ENCODE results near the gene MOV10.

Gene MOV10

GRCh38 chr1:112685913-112686312, 11.5 kb downstream of the MOV10 start:
- Histone ChIP-seq H3K36me3 (ENCODE audit: insufficient read depth, low read length) (peaks cover 15% of the 10 kb centered on the region), H3K9me3 (ENCODE audit: low read length) (no peaks in the 10 kb centered on the region), H3K27me3 (ENCODE audit: insufficient read depth, low read length) (no peaks in the 10 kb centered on the region), H3K4me1 (ENCODE audit: insufficient read depth, low read length) (no peaks in the 10 kb centered on the region), H3K4me3 (ENCODE audit: low read length) (no peak overlapping the region), H2AFZ (ENCODE audit: low read depth, low read length) (no peak overlapping the region)

DNA sequence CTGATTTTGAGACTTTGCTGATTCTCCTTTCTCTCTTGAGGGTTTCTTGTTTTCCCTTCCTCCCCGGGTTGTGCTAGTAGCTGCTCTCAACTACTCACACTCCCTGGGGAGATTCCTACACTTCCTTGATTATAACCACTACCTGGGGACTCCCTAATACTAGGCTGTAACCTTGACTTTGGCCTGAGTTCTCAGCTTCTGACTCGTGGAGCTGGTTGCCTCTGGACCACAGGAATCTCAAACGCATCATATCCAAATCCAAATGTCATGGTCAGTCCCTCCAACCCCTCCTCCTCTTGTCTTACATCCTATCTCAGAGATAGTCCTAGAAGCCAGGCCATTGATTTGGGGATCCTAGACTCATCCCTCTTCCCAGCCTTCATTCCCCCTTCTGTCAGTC, 12.0 kb downstream of the MOV10 start:
- Histone ChIP-seq H2AFZ (ENCODE audit: low read depth, low read length) (no peak overlapping the region), H3K36me3 (ENCODE audit: insufficient read depth, low read length) (peaks cover 19% of the 10 kb centered on the region), H3K27me3 (ENCODE audit: insufficient read depth, low read length) (no peaks in the 10 kb centered on the region), H3K4me1 (ENCODE audit: insufficient read depth, low read length) (no peaks in the 10 kb centered on the region), H3K4me3 (ENCODE audit: low read length) (no peak overlapping the region), H3K9me3 (ENCODE audit: low read length) (no peaks in the 10 kb centered on the region)

- Histone ChIP-seq H3K4me3 (ENCODE audit: low read length) (no peak overlapping the region), H3K9me3 (ENCODE audit: low read length) (no peaks in the 10 kb centered on the region), H3K4me1 (ENCODE audit: insufficient read depth, low read length) (no peaks in the 10 kb centered on the region), H3K27me3 (ENCODE audit: insufficient read depth, low read length) (no peaks in the 10 kb centered on the region), H2AFZ (ENCODE audit: low read depth, low read length) (no peak overlapping the region), H3K36me3 (ENCODE audit: insufficient read depth, low read length) (peaks cover 23% of the 10 kb centered on the region)
These were observed 12.4 kb downstream of the MOV10 start for GRCh38 chr1:112686835-112687234.

DNA sequence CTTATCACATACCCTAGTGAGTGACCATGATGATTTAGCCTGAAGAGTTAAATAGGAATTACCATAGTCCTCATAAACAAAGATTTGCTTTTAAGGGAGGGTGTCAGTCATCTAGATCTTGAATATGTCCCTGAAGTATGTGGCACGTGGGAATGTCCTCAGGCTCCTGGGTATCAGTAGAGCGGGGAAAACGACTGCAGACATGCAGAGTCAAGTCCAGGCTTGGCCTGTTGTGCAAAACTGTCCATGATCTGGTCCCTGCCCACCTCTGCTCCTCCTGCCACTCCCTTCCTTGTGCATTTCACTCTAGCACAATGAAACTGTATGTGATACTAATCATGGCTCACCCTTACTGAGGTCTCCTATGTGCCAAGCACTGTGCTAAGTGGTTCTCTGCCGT, 12.9 kb downstream of the MOV10 start:
- Histone ChIP-seq H3K36me3 (ENCODE audit: insufficient read depth, low read length) (peaks cover 28% of the 10 kb centered on the region), H3K27me3 (ENCODE audit: insufficient read depth, low read length) (no peaks in the 10 kb centered on the region), H3K4me3 (ENCODE audit: low read length) (no peak overlapping the region), H3K4me1 (ENCODE audit: insufficient read depth, low read length) (no peaks in the 10 kb centered on the region), H3K9me3 (ENCODE audit: low read length) (no peaks in the 10 kb centered on the region), H2AFZ (ENCODE audit: low read depth, low read length) (no peak overlapping the region)

DNA sequence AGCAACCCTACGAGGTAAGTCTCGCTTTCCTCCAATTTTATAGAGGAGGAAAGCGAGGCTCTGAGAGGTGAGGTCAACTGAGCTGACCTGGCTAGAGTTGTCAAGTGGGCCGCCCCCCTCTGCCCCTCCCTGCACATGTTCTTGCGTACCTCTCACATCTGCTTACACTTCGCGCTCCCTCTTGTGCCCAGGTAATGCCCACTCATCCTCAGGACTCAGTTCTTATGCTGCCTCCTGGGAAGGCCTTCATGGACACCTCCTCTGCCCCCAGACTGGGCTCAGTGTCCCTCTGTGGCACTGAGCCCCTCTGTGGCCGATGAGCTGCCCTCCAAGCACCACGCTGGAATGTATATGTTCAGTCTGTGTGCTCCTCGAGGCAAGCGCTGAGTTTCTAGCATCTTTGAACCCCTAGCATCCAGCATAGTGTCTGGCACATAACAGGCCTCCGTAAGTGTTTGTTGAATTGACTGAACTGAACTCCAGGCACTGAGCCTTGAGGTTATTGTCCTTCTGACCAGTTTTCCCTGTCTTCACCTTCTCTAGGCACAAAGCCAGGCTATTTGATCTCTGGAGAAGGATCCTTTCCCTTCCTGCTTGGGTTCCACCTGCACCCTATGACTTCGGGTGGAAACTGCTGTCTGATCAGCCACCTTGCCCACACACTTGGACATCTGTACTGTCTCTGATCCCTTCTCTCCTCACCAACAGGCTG, 13.5 kb downstream of the MOV10 start:
- Histone ChIP-seq H3K4me3 (ENCODE audit: low read length) (no peak overlapping the region), H2AFZ (ENCODE audit: low read depth, low read length) (no peak overlapping the region), H3K36me3 (ENCODE audit: insufficient read depth, low read length) (peaks cover 34% of the 10 kb centered on the region), H3K4me1 (ENCODE audit: insufficient read depth, low read length) (no peaks in the 10 kb centered on the region), H3K27me3 (ENCODE audit: insufficient read depth, low read length) (no peaks in the 10 kb centered on the region), H3K9me3 (ENCODE audit: low read length) (no peaks in the 10 kb centered on the region)

DNA sequence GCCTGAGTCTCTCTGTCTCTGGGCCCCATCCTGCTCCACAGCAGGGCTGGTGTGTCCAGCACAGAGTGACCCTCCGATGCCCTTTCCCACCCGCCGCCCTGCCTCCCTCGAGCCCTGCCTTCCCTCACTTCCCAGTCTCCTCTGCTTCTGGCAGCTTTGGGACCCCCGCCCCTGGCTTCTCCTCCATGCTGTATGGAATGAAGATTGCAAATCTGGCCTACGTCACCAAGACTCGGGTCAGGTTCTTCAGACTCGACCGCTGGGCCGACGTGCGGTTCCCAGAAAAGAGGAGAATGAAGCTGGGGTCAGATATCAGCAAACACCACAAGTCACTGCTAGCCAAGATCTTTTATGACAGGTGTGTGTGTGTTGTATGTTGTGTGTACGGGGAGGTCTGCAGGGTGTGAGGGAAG, 14.3 kb downstream of the MOV10 start:
- peaks cover 41% of the 10 kb centered on the region for H3K36me3 ChIP-seq (ENCODE audit: insufficient read depth, low read length)
- H3K4me1 ChIP-seq (ENCODE audit: insufficient read depth, low read length), result no peaks in the 10 kb centered on the region
- no peaks in the 10 kb centered on the region for H3K27me3 ChIP-seq (ENCODE audit: insufficient read depth, low read length)
- no peak overlapping the region for H2AFZ ChIP-seq (ENCODE audit: low read depth, low read length)
- no peak overlapping the region for H3K4me3 ChIP-seq (ENCODE audit: low read length)
- no peaks in the 10 kb centered on the region for H3K9me3 ChIP-seq (ENCODE audit: low read length)

DNA sequence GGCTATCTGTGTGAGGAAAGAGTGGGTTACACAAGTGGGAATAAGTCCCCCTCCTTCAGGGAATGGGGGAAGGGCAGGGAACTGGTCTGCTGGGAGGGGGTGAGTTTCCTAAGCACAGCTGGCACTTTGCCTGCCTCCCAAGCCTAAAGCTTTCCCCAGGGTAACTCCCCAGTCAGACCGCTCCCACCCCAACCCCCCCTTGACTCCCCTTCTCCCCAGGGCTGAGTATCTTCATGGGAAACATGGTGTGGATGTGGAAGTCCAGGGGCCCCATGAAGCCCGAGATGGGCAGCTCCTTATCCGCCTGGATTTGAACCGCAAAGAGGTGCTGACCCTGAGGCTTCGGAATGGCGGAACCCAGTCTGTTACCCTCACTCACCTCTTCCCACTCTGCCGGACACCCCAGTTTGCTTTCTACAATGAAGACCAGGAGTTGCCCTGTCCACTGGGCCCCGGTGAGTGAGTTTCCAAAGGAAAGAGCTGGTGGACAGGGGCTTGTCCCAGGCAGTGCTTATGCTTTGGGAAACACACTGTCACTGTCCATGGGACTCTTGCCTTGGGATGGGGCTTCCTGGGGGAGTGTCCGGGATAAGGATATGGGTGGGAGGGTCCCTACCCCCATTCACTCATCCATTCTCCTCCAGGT, 14.9 kb downstream of the MOV10 start:
- H2AFZ ChIP-seq (ENCODE audit: low read depth, low read length), result no peak overlapping the region
- peaks cover 46% of the 10 kb centered on the region for H3K36me3 ChIP-seq (ENCODE audit: insufficient read depth, low read length)
- no peaks in the 10 kb centered on the region for H3K9me3 ChIP-seq (ENCODE audit: low read length)

DNA sequence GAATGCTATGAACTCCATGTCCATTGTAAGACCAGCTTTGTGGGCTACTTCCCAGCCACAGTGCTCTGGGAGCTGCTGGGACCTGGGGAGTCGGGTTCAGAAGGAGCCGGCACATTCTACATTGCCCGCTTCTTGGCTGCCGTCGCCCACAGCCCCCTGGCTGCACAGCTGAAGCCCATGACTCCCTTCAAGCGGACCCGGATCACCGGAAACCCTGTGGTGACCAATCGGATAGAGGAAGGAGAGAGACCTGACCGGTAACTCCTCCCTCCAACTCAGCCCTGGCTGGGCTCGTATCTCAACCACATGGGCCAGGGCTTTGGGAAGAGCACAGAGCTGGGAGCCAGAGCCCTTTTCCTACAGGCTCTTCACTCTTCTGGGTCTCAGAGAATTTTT, 15.4 kb downstream of the MOV10 start:
- H3K36me3 ChIP-seq (ENCODE audit: insufficient read depth, low read length), result peaks cover 51% of the 10 kb centered on the region
- no peaks in the 10 kb centered on the region for H3K4me1 ChIP-seq (ENCODE audit: insufficient read depth, low read length)
- H3K4me3 ChIP-seq (ENCODE audit: low read length), result no peak overlapping the region
- no peak overlapping the region for H2AFZ ChIP-seq (ENCODE audit: low read depth, low read length)
- no peaks in the 10 kb centered on the region for H3K9me3 ChIP-seq (ENCODE audit: low read length)
- H3K27me3 ChIP-seq (ENCODE audit: insufficient read depth, low read length), result no peaks in the 10 kb centered on the region

More for the DNA sequence above, 14.9 kb downstream of the MOV10 start:
- Histone ChIP-seq H3K4me1 (ENCODE audit: insufficient read depth, low read length) (no peaks in the 10 kb centered on the region), H3K4me3 (ENCODE audit: low read length) (no peak overlapping the region), H3K27me3 (ENCODE audit: insufficient read depth, low read length) (no peaks in the 10 kb centered on the region)

GRCh38 chr1:112692681-112693080, 18.2 kb downstream of the MOV10 start:
- Histone ChIP-seq H3K4me3 (ENCODE audit: low read length) (no peak overlapping the region), H3K36me3 (ENCODE audit: insufficient read depth, low read length) (peaks cover 71% of the 10 kb centered on the region), H3K4me1 (ENCODE audit: insufficient read depth, low read length) (no peaks in the 10 kb centered on the region), H3K27me3 (ENCODE audit: insufficient read depth, low read length) (no peaks in the 10 kb centered on the region), H3K9me3 (ENCODE audit: low read length) (no peaks in the 10 kb centered on the region), H2AFZ (ENCODE audit: low read depth, low read length) (no peak overlapping the region)

DNA sequence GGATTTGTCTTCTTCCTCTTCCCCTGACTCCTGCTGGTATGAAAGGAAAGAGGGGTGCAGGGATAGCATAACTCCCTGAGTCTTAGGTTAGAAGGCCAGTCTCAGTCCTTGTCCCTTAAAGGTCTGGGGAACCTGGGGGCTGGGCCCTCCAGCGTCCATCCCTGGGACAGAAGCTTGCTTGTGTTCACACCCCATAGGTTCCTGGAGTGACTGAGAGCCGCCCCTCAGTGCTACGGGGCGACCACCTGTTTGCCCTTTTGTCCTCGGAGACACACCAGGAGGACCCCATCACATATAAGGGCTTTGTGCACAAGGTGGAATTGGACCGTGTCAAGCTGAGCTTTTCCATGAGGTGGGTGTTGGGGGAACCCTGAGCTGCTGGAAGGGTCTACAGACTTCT, 19.4 kb downstream of the MOV10 start:
- Histone ChIP-seq H3K9me3 (ENCODE audit: low read length) (no peaks in the 10 kb centered on the region), H3K36me3 (ENCODE audit: insufficient read depth, low read length) (peaks cover 77% of the 10 kb centered on the region), H3K27me3 (ENCODE audit: insufficient read depth, low read length) (no peaks in the 10 kb centered on the region), H3K4me3 (ENCODE audit: low read length) (no peak overlapping the region), H3K4me1 (ENCODE audit: insufficient read depth, low read length) (no peaks in the 10 kb centered on the region), H2AFZ (ENCODE audit: low read depth, low read length) (no peak overlapping the region)

GRCh38 chr1:112694363-112694929, 20.0 kb downstream of the MOV10 start:
- Histone ChIP-seq H3K36me3 (ENCODE audit: insufficient read depth, low read length) (peaks cover 78% of the 10 kb centered on the region), H3K9me3 (ENCODE audit: low read length) (no peaks in the 10 kb centered on the region), H3K4me1 (ENCODE audit: insufficient read depth, low read length) (no peaks in the 10 kb centered on the region), H3K27me3 (ENCODE audit: insufficient read depth, low read length) (no peaks in the 10 kb centered on the region), H2AFZ (ENCODE audit: low read depth, low read length) (no peak overlapping the region), H3K4me3 (ENCODE audit: low read length) (no peak overlapping the region)

- Histone ChIP-seq H3K9me3 (ENCODE audit: low read length) (no peaks in the 10 kb centered on the region), H3K4me1 (ENCODE audit: insufficient read depth, low read length) (peaks cover 2% of the 10 kb centered on the region), H3K36me3 (ENCODE audit: insufficient read depth, low read length) (peaks cover 80% of the 10 kb centered on the region), H3K4me3 (ENCODE audit: low read length) (no peak overlapping the region), H3K27me3 (ENCODE audit: insufficient read depth, low read length) (no peaks in the 10 kb centered on the region), H2AFZ (ENCODE audit: low read depth, low read length) (no peak overlapping the region)
These were observed 20.8 kb downstream of the MOV10 start for GRCh38 chr1:112695276-112695675.

- Histone ChIP-seq H3K9me3 (ENCODE audit: low read length) (no peaks in the 10 kb centered on the region), H3K4me3 (ENCODE audit: low read length) (no peak overlapping the region), H3K4me1 (ENCODE audit: insufficient read depth, low read length) (peaks cover 12% of the 10 kb centered on the region), H3K36me3 (ENCODE audit: insufficient read depth, low read length) (peaks cover 85% of the 10 kb centered on the region), H3K27me3 (ENCODE audit: insufficient read depth, low read length) (no peaks in the 10 kb centered on the region), H2AFZ (ENCODE audit: low read depth, low read length) (no peak overlapping the region)
These were observed 22.3 kb downstream of the MOV10 start for GRCh38 chr1:112696578-112697314.
